Activated CD8-positive, alpha-beta memory T cell treated with anti-CD3 and anti-CD28 coated beads for 48 hours (primary cell): ENCODE results near the gene RTN4.

Experiments used
- DNase-seq, 3 experiments: peaks; one replicate each; pipeline ENCODE4 v3.0.0-alpha.2; 2020; ENCODE audit warnings: low read depth in 2 of 3, low spot score in 2 of 3

Gene RTN4

DNA sequence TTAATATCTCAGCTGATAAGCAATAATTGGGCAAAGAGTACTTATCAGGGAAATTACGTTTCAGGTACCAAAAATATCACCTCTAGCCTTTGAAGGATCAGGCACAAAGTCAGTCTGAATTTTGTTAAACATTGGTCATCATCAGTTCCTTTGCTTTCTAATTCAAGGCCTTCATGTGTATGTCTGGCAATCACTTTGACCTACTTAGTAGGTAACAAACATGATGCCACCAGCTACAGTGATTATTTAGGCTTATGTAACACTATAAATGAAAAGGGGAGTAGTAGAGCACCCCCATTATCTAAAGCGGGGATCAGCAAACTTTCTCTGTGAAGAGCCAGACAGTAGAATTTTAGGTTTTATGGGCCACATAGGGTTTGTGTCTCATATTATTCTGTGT, 75.1 kb downstream of the RTN4 start:
- DNase-seq: no peak

DNA sequence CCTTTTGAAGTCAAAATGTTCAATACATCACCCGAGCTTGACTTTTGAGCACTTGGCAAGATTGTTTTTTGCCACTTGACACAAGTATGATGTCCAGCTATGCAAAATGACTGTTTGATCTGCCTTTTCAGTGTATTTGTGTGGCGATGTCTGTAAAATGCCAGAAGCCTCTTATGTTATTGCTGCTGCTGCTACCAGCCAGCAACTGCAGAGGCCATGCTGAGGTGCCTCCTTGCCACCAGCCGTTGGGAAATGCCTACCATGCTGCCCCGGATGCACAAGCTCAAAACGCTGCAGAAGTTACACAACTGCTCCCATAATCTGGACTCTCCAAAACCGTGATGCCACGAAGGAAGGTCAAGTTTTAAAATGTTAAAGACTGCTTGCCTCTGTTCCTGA, 80.3 kb downstream of the RTN4 start:
- DNase-seq: no peak

DNA sequence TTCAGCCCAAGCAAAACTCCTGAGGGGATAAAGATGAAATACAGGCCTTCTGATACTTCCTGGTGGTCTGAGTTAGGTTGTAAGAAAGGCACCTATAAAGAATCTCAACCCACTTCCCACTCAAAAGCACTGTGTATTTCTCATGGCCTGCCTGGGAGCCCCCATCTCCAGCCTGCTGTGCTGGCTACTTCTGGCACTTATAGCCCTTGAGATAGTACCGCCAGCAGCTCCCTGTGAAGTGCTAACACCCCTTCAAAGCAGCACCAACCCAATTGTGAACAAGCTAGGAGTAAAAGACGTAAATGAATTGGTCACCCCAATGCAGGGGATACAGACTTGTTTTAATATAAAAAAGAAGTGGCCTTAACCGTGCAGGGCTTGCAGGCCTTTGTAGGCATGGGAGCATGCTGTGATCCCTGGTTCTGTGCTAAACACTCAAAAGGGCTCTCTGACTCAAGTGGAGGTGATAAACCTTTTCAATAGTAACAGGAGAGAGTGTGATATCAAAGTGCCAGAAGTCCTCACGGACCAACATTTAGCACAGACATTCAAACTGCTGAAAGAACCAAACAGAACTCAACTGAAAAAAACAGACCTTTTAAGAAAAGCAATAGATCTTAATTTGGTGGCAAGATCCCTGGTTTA, 80.8 kb downstream of the RTN4 start:
- no peak for DNase-seq

DNA sequence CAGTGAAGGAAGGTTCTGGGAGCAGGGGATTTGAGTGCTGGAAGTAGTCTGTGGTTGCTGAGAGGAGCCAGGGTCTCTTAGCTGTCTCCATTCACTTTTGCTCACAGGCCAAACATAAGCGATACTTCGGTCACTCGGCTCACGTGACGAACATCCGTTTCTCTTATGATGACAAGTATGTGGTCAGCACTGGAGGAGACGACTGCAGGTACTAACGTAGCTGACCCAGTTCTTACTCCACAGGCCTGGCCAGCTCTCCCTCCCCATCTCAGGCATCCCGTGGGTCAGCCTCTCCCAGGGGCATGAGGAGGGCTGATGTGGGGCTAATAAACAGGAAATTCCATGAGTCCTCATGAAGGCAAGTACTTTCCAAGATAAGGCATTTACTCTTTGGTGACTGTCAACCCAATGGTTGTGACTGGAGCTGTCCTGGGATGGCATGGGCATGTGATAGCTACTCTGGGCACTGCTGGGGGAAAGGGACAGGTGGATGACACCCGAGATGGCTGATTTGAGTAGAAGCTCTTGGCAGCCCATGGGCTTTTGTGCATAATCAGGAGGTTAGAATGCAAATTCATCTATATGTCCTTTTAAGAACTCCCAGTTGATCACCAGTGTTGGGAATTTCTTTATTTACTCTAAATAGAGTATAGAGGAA, 81.6 kb downstream of the RTN4 start:
- DNase-seq: no peak

GRCh38 chr2:54967759-54968365, 82.4 kb downstream of the RTN4 start:
- DNase-seq: no peak

DNA sequence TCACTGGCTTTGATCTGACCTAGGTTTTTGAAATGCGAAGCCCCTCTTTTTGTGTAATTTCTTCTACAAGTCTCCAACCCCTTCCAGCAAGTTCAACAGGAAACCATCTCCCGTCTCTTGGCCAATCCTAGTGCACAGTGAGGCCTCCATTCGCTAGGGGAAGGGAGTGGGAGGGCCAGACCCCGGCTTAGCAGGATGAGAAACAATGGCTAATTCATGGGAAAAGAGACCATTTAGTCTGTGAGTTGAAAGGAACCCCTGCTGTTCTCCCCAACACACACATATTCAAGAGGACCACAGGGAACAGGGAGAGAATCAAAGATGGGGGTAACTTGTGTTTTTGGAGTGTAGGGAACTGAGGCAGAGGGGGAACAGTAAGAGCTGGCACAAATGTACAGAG, 83.0 kb downstream of the RTN4 start:
- no peak for DNase-seq

GRCh38 chr2:54966837-54967236, 83.4 kb downstream of the RTN4 start:
- DNase-seq: no peak

DNA sequence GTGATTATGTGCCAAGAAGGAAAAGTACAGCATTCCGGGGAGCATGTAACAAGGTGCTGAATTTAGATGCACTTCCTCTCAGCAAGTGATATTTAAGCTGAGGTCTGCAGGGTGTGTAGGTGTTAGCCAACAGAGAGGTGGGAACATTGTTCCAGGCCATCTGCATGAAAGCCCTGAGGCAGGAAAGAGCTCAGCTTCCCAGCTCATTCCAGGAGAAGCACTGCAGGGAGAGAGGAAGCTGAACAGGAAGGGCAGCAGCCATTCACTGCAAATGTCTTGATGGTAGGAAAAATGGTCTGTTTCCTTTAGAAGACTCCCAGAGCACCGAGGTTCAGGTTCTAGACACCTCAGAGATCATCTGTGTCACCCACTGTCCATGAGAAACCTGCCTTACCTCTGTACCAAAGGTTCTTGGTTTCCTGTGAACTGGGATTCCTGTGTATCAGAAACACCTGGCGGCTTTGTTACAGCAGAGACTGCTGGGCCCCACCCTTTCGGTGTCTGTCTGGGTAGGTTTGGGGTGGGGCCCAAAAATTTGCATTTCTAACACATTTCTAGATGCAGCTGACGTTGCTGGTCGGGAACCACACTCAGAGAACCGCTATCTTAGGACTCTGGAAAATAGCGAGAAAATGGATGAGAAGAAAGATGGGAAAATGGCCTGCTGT, 84.0 kb downstream of the RTN4 start:
- no peak for DNase-seq

- no peak for DNase-seq
These were observed 84.8 kb downstream of the RTN4 start for GRCh38 chr2:54965425-54965824.

DNA sequence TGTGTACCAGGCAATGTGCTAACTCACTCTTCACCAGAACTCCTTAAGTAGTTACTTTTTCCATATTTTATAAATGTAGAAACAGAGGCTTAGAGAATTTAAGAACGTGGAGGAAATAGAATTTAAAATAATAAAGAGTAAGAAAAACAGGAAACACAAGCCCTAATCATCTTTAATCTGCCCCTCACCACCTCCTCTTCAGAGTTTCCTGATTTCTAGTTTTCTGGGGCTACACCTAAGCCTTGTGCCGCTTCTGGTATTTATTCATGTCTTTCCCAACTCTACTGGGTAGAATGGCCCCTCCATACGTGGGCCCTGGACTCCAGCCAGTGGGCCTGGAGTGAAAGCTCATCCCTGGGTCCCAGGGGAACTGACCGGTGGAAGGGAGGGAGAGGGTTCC, 85.4 kb downstream of the RTN4 start:
- DNase-seq: no peak

GRCh38 chr2:54964271-54964670, 86.0 kb downstream of the RTN4 start:
- no peak for DNase-seq

- DNase-seq: no peak
These were observed 86.8 kb downstream of the RTN4 start for GRCh38 chr2:54963476-54963875.

- DNase-seq: no peak
These were observed 87.3 kb downstream of the RTN4 start for GRCh38 chr2:54962935-54963440.

- no peak for DNase-seq
These were observed 87.7 kb downstream of the RTN4 start for GRCh38 chr2:54962511-54962910.

DNA sequence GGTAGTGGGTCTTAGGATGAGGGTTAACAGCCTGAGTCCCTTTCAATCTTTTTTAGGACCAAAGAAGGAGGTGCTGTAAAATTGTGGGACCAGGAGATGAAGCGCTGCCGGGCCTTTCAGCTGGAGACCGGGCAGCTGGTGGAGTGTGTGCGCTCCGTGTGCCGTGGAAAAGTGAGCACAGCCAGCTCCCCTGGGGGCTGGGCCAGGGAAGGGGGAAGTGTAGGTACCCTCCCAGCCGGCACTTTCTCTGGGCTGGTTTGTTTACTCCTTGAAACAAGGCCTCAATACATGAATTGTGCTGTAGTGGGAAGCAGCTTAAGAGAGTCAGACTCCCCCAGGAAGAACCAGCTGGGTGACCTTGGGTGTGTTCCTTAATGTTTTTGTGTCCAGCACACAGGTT, 90.1 kb downstream of the RTN4 start:
- DNase-seq: no peak

DNA sequence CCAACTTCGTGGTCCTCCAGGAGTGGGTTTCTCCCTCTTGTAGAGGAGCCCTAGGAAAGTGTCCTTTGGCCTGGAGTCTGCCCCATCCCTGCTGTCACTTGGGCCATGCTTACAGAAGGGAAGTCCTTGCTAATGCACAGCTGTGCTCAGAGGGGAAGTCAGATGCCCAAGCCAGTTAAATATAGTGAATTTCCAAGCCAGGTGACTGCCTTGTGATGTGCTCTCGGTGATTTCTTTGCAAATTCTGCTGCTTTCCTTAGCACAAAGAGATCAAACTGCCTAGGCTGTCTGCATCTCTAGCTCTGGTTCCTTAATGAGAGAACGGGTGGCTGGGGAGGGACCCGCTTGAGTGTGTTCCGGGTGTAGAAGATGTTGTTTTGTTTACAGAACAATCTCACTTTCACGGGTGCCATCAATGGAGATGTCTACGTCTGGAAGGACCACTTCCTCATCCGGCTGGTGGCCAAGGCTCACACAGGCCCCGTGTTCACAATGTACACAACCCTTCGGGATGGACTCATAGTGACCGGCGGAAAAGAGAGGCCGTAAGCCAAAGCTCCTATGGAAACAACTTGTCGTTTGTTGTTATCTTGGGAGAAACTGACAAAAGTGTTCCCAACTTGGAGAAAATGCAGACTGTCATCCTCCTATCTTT, 91.4 kb downstream of the RTN4 start:
- DNase-seq: no peak

DNA sequence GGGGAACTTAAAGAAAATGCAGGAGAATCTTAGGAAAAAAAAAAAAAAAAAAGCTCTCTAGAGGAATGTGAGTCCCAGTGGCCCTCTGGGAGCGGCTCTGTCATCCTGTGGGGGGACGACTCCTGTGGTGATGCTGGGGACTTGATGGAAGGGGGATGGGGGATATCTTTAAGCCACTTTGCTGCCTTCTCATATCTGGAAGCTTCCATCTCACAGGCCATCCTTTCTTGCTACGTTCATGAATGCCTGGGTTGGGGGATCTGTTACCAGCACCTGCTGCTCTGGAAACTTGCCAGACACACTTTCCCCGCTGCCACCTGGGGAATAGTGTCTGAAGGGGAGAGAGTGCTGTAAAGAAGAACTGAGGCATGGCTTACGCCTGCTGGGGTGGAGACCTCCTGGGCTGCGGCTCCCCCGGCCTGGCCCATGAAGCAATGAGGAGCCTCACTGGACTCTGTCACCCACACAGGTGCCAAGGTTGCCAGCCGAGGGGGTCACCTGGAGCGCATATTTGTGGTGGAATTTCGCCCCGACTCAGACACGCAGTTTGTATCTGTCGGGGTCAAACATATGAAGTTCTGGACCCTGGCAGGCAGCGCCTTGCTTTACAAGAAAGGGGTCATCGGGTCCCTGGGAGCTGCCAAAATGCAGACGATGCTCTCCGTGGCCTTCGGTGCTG, 92.8 kb downstream of the RTN4 start:
- no peak for DNase-seq

DNA sequence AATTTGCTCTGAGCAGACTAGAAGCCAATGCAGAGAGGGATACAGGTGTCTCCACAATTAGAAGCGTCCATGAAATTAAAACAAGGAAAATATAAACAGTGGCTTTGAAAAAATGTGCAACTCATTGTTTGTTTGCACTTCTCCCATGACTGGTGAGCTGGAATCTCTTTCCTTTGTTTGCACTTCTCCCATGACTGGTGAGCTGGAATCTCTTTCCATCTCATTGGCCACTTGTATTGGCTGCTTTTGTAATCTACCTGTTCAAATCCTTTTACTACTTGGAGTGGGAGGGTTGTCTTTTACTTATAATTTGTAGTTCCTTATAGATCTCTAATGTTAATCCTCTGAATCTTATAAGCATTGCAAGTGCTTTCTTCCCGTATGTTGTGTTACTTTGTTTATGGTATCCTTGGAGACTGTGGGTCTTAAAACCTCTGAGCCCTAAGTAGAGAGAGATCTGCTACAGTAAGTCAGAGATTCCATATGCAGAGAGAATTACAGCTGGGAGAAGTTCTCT, 94.1 kb downstream of the RTN4 start:
- no peak for DNase-seq

GRCh38 chr2:54955358-54956110, 94.7 kb downstream of the RTN4 start:
- DNase-seq: no peak
